Measurements from ENCODE around the gene C11orf91.

Gene C11orf91

GRCh38 chr11:33696931-33697638, 3.5 kb downstream of the C11orf91 start:
- Histone ChIP-seq H3K9ac (ENCODE audit: low read length) (no peak overlapping the region), H2AFZ (ENCODE audit: low read depth, low read length, severe bottlenecking) (no peak overlapping the region), H3K79me2 (ENCODE audit: insufficient read depth, low read length) (no peaks in the 10 kb centered on the region), H3K4me2 (ENCODE audit: low read depth, low read length, poor library complexity, severe bottlenecking) (no peak overlapping the region), H3K9me2 (replicated peaks; ENCODE audit: insufficient read depth, low read length) (no peaks in the 10 kb centered on the region), H3K36me3 (ENCODE audit: low read length) (no peaks in the 10 kb centered on the region), H3K27me3 (ENCODE audit: low read length) (no peaks in the 10 kb centered on the region), H3K9me3 (ENCODE audit: insufficient read depth, low read length) (no peaks in the 10 kb centered on the region), H3F3A (ENCODE audit: insufficient read depth) (no peaks in the 10 kb centered on the region), H3K27ac (ENCODE audit: low read depth, low read length) (no peak overlapping the region), H4K20me1 (ENCODE audit: low read depth, low read length) (no peaks in the 10 kb centered on the region), H3K4me3 (ENCODE audit: insufficient read depth, low read length, poor library complexity, severe bottlenecking) (no peak overlapping the region)
- no peak for TF ChIP-seq EZH2phosphoT487 (conservative IDR thresholded peaks at IDR 0.05; ENCODE audit: low read length)
- no peak for TF ChIP-seq CTCF (IDR thresholded peaks at IDR 0.05; ENCODE audit: insufficient read depth, low read length, poor library complexity, severe bottlenecking)

GRCh38 chr11:33696411-33696810, 4.2 kb downstream of the C11orf91 start:
- H3F3A ChIP-seq (ENCODE audit: insufficient read depth), result no peaks in the 10 kb centered on the region
- H3K27me3 ChIP-seq (ENCODE audit: low read length), result no peaks in the 10 kb centered on the region
- TF ChIP-seq CTCF (IDR thresholded peaks at IDR 0.05; ENCODE audit: insufficient read depth, low read length, poor library complexity, severe bottlenecking) (no peak), EZH2phosphoT487 (conservative IDR thresholded peaks at IDR 0.05; ENCODE audit: low read length) (no peak)
- no peak overlapping the region for H3K9ac ChIP-seq (ENCODE audit: low read length)
- H3K4me2 ChIP-seq (ENCODE audit: low read depth, low read length, poor library complexity, severe bottlenecking), result no peak overlapping the region
- H4K20me1 ChIP-seq (ENCODE audit: low read depth, low read length), result no peaks in the 10 kb centered on the region
- no peaks in the 10 kb centered on the region for H3K9me2 ChIP-seq (replicated peaks; ENCODE audit: insufficient read depth, low read length)
- no peak overlapping the region for H3K27ac ChIP-seq (ENCODE audit: low read depth, low read length)
- no peak overlapping the region for H2AFZ ChIP-seq (ENCODE audit: low read depth, low read length, severe bottlenecking)
- no peaks in the 10 kb centered on the region for H3K9me3 ChIP-seq (ENCODE audit: insufficient read depth, low read length)
- H3K36me3 ChIP-seq (ENCODE audit: low read length), result no peaks in the 10 kb centered on the region
- H3K79me2 ChIP-seq (ENCODE audit: insufficient read depth, low read length), result no peaks in the 10 kb centered on the region
- no peak overlapping the region for H3K4me3 ChIP-seq (ENCODE audit: insufficient read depth, low read length, poor library complexity, severe bottlenecking)

- Histone ChIP-seq H3K9me2 (replicated peaks; ENCODE audit: insufficient read depth, low read length) (no peaks in the 10 kb centered on the region), H3K9ac (ENCODE audit: low read length) (no peak overlapping the region), H3K36me3 (ENCODE audit: low read length) (no peaks in the 10 kb centered on the region), H3K4me2 (ENCODE audit: low read depth, low read length, poor library complexity, severe bottlenecking) (no peak overlapping the region), H3K4me3 (ENCODE audit: insufficient read depth, low read length, poor library complexity, severe bottlenecking) (no peak overlapping the region), H4K20me1 (ENCODE audit: low read depth, low read length) (no peaks in the 10 kb centered on the region), H3K9me3 (ENCODE audit: insufficient read depth, low read length) (no peaks in the 10 kb centered on the region), H2AFZ (ENCODE audit: low read depth, low read length, severe bottlenecking) (no peak overlapping the region), H3K27ac (ENCODE audit: low read depth, low read length) (no peak overlapping the region), H3K79me2 (ENCODE audit: insufficient read depth, low read length) (no peaks in the 10 kb centered on the region), H3K27me3 (ENCODE audit: low read length) (no peaks in the 10 kb centered on the region), H3F3A (ENCODE audit: insufficient read depth) (no peaks in the 10 kb centered on the region)
- TF ChIP-seq EZH2phosphoT487 (conservative IDR thresholded peaks at IDR 0.05; ENCODE audit: low read length), result no peak
- TF ChIP-seq CTCF (IDR thresholded peaks at IDR 0.05; ENCODE audit: insufficient read depth, low read length, poor library complexity, severe bottlenecking), result no peak
These were observed 5.5 kb downstream of the C11orf91 start for GRCh38 chr11:33695051-33695566.

All from SU-DHL-6 (cell line).